ENCODE measurements around the gene BPIFA2. TPM values are rescaled to one million over a fixed set of nuclear protein-coding genes. Genes with fewer than 3 reads are reported as not detected.

The BPIFA2 gene
- total RNA-seq, 4 donors from 2014 or later, result not detected

DNA sequence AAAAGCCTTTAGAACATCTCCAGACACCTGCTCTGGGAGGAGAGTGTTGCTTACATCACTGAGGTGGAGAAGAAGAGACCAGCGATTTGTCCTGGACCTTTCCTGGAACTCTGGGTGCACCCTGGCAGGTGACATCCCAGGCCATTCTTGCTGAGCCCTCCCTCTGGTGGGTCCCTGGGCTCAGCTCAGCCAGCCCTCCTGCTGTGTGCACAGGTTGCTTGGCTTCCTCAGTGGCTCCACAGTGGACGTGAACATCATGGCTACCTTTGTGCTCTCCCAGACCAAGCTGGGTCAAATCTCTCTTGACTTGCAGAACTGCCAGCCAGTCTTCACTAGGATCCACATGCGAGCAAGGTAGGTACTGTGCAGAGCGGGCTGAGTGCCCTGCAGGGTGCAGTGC lies 19.9 kb upstream of the BPIFA2 start:
- Histone ChIP-seq H3K4me1 (no peaks in the 10 kb centered on the region), H3K27ac (no peak overlapping the region), H3K4me3 (no peak overlapping the region), H3K27me3 (peaks cover 21% of the 10 kb centered on the region), H3K9me3 (no peaks in the 10 kb centered on the region), H3K36me3 (no peaks in the 10 kb centered on the region)
- in situ Hi-C loops (cut with MboI; ENCODE audit: low pct_ligation_motif_present in 1 of 4, low pct_unique_long_range_greater_than_20kb in 1 of 4, low sequenced_read_pairs in 3 of 4) (no loop called here), intact Hi-C loops (cut with DNase I; ENCODE audit: low total_unique reads) (no loop called here)
- 75% methylated on average over 4 of the region's 4 CpGs; no CpG with 5 or more reads in 1 of the 2 donors for WGBS, 2 donors (ENCODE audit: low coverage in 1 of 2)
- no peak for DNase-seq
- TF ChIP-seq CTCF (IDR thresholded peaks at IDR 0.05), result no peak
- no peak for TF ChIP-seq EP300 (IDR thresholded peaks at IDR 0.05; ENCODE audit: low read depth)
- no peak for TF ChIP-seq POLR2AphosphoS5 (IDR thresholded peaks at IDR 0.05)
- TF ChIP-seq POLR2A (IDR thresholded peaks at IDR 0.05), result no peak

- Histone ChIP-seq H3K4me3 (no peak overlapping the region), H3K36me3 (no peaks in the 10 kb centered on the region), H3K27ac (no peak overlapping the region), H3K27me3 (no peaks in the 10 kb centered on the region), H3K4me1 (no peaks in the 10 kb centered on the region), H3K9me3 (no peaks in the 10 kb centered on the region)
- no peak for DNase-seq
- whole genome bisulfite sequencing, 2 donors (ENCODE audit: low coverage in 1 of 2), result 79 to 82% methylated on average over 6 of the region's 6 CpGs
- intact Hi-C loops (cut with DNase I; ENCODE audit: low total_unique reads), result no loop called here
- TF ChIP-seq CTCF (IDR thresholded peaks at IDR 0.05) (no peak), POLR2A (IDR thresholded peaks at IDR 0.05) (no peak), POLR2AphosphoS5 (IDR thresholded peaks at IDR 0.05) (no peak), EP300 (IDR thresholded peaks at IDR 0.05; ENCODE audit: low read depth) (no peak)
- in situ Hi-C loops (cut with MboI; ENCODE audit: low pct_ligation_motif_present in 1 of 4, low pct_unique_long_range_greater_than_20kb in 1 of 4, low sequenced_read_pairs in 3 of 4), result no loop called here
Observed at GRCh38 chr20:33154252-33154651, 13.7 kb upstream of the BPIFA2 start.

DNA sequence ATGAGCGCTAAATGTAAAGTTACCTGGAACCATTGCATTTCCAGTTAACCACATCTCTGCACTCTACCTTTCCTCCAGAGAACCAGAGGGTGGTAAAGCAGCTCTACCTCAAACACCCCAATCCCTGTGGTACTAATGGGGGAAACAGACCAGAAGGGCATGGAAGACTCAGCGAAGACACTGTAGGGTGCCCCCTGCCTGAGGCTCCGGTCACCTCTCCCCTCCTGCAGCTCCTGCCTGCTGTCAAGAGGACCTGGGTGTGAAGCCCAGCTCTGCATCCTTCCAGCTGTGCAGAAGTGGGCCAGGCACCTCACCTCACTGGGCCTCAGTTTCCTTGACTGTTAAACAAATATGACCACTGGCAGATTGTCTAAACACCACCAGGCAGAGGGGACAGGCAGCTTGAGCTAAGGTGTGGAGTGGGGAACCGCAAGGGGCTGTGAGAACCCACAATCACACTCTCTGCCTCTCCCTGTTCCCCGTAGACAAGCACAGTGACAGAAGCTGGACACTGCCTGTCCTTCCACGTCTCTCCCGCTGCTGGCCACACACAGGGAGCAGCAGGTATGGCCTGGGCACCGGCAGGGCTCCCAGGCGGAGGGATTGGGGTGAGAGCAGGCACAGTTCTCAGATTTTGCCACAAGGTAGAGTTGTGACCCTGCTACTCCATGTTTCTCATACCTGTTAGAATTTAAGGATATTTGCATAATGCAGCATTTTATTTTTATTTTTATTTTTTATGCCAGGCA lies 9.1 kb upstream of the BPIFA2 start:
- no peak overlapping the region for H3K27ac ChIP-seq
- DNase-seq, result no peak
- in situ Hi-C loops (cut with MboI; ENCODE audit: low pct_ligation_motif_present in 1 of 4, low pct_unique_long_range_greater_than_20kb in 1 of 4, low sequenced_read_pairs in 3 of 4), result no loop called here

GRCh38 chr20:33159713-33160112 lies 8.2 kb upstream of the BPIFA2 start:
- H3K4me1 ChIP-seq, result no peaks in the 10 kb centered on the region
- H3K4me3 ChIP-seq, result no peak overlapping the region
- no peaks in the 10 kb centered on the region for H3K27me3 ChIP-seq
- H3K27ac ChIP-seq, result no peak overlapping the region
- H3K36me3 ChIP-seq, result no peaks in the 10 kb centered on the region
- no peak for DNase-seq
- in situ Hi-C loops (cut with MboI; ENCODE audit: low pct_ligation_motif_present in 1 of 4, low pct_unique_long_range_greater_than_20kb in 1 of 4, low sequenced_read_pairs in 3 of 4) (no loop called here), intact Hi-C loops (cut with DNase I; ENCODE audit: low total_unique reads) (no loop called here)
- TF ChIP-seq EP300 (IDR thresholded peaks at IDR 0.05; ENCODE audit: low read depth), result no peak
- TF ChIP-seq POLR2A (IDR thresholded peaks at IDR 0.05), result no peak
- TF ChIP-seq CTCF (IDR thresholded peaks at IDR 0.05), result no peak
- TF ChIP-seq POLR2AphosphoS5 (IDR thresholded peaks at IDR 0.05), result no peak
- H3K9me3 ChIP-seq, result no peaks in the 10 kb centered on the region
- 74% methylated on average over 3 of the region's 3 CpGs; no CpG with 5 or more reads in 1 of the 2 donors for WGBS, 2 donors (ENCODE audit: low coverage in 1 of 2)

More for the DNA sequence above, 9.1 kb upstream of the BPIFA2 start:
- no peaks in the 10 kb centered on the region for H3K36me3 ChIP-seq
- H3K4me1 ChIP-seq, result no peaks in the 10 kb centered on the region
- H3K4me3 ChIP-seq, result no peak overlapping the region
- no peak for TF ChIP-seq EP300 (IDR thresholded peaks at IDR 0.05; ENCODE audit: low read depth)
- no peaks in the 10 kb centered on the region for H3K27me3 ChIP-seq
- no peaks in the 10 kb centered on the region for H3K9me3 ChIP-seq
- intact Hi-C loops (cut with DNase I; ENCODE audit: low total_unique reads), result no loop called here
- 72 to 100% methylated on average over 1 to 9 of the region's 9 CpGs for WGBS, 2 donors (ENCODE audit: low coverage in 1 of 2)

DNA sequence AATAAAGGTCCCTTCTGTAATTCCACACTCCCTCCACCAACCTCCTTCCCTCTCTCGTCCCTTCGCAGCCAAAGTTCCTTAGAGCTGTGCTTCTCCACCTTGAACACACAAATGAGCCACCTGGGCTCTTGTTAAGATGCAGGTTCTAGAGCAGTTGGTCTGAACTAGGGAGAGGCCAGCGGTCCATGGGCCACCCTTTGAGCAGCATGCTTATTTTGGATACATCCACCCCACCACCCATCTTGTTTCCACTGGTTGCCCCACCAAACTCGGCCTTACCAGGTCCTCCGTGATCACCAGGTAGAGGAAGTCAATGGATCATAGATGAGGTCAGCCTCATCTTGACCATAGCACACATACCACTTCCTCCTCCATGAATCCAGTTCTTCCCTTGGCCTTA lies 7.3 kb upstream of the BPIFA2 start:
- intact Hi-C loops (cut with DNase I; ENCODE audit: low total_unique reads) (no loop called here), in situ Hi-C loops (cut with MboI; ENCODE audit: low pct_ligation_motif_present in 1 of 4, low pct_unique_long_range_greater_than_20kb in 1 of 4, low sequenced_read_pairs in 3 of 4) (no loop called here)
- no peak for DNase-seq
- Histone ChIP-seq H3K27ac (no peak overlapping the region), H3K36me3 (no peaks in the 10 kb centered on the region), H3K4me1 (no peaks in the 10 kb centered on the region), H3K27me3 (no peaks in the 10 kb centered on the region), H3K9me3 (no peaks in the 10 kb centered on the region), H3K4me3 (no peak overlapping the region)
- WGBS, 2 donors (ENCODE audit: low coverage in 1 of 2), result 55 to 85% methylated on average over 2 to 5 of the region's 5 CpGs
- TF ChIP-seq CTCF (IDR thresholded peaks at IDR 0.05), result no peak
- TF ChIP-seq POLR2A (IDR thresholded peaks at IDR 0.05), result no peak
- TF ChIP-seq EP300 (IDR thresholded peaks at IDR 0.05; ENCODE audit: low read depth), result no peak
- no peak for TF ChIP-seq POLR2AphosphoS5 (IDR thresholded peaks at IDR 0.05)
